Liver (tissue), 9 donors: Measurements from ENCODE around the gene ADGRA3. TPM values are rescaled to one million over a fixed set of nuclear protein-coding genes. Genes with fewer than 3 reads are reported as not detected.

Experiments used
- DNase-seq: peaks from one replicate; pipeline ENCODE4 v3.0.0-alpha.2; 2017; ENCODE audit warnings: low spot score
- H3K27ac ChIP-seq, 2 donors: one replicate each; pipeline ENCODE4 v1.7.0; 2013; ENCODE audit warnings: inconsistent platforms in 2 of 2, low read length in 2 of 2, control low read depth in 1 of 2, low read depth in 1 of 2, mild to moderate bottlenecking in 1 of 2
- H3K27me3 ChIP-seq, 4 donors: one replicate each; pipeline versions ENCODE4 v1.6.1 to v1.7.0; 2013; ENCODE audit warnings: low read length in 3 of 4, inconsistent platforms in 1 of 4, mild to moderate bottlenecking in 1 of 4, moderate library complexity in 1 of 4; ENCODE audit not compliant: control insufficient read depth in 4 of 4, insufficient read depth in 4 of 4
- H3K36me3 ChIP-seq, 4 donors: one replicate each; pipeline versions ENCODE4 v1.6.1 to v1.7.0; 2013; ENCODE audit warnings: low read length in 3 of 4, mild to moderate bottlenecking in 3 of 4, low read depth in 1 of 4, moderate library complexity in 1 of 4; ENCODE audit not compliant: control insufficient read depth in 4 of 4, insufficient read depth in 3 of 4
- H3K4me1 ChIP-seq, 4 donors: one replicate each; pipeline versions ENCODE4 v1.6.1 to v1.7.0; 2013; ENCODE audit warnings: low read length in 3 of 4, mild to moderate bottlenecking in 3 of 4, moderate library complexity in 1 of 4; ENCODE audit not compliant: control insufficient read depth in 4 of 4, insufficient read depth in 4 of 4
- H3K4me3 ChIP-seq, 3 donors: one replicate each; pipeline versions ENCODE4 v1.6.1 to v1.7.0; 2013; ENCODE audit warnings: low read length in 3 of 3, control low read depth in 1 of 3, low read depth in 1 of 3, mild to moderate bottlenecking in 1 of 3
- H3K9ac ChIP-seq, 2 donors: one replicate each; pipeline ENCODE4 v1.7.0; 2013; ENCODE audit warnings: low read length in 2 of 2, mild to moderate bottlenecking in 2 of 2, moderate library complexity in 2 of 2, control low read depth in 1 of 2, low read depth in 1 of 2
- H3K9me3 ChIP-seq, 4 donors: one replicate each; pipeline versions ENCODE4 v1.6.1 to v1.7.0; 2013; ENCODE audit warnings: low read length in 3 of 4; ENCODE audit not compliant: control insufficient read depth in 4 of 4
- ATF3 ChIP-seq: IDR thresholded peaks from 2 replicates; pipeline ENCODE4 v1.6.1; 2016; ENCODE audit warnings: antibody characterized with exemption
- CTCF ChIP-seq: fragments of 150-350 bp; IDR thresholded peaks from 2 replicates; pipeline ENCODE4 v1.5.1; 2017; ENCODE audit warnings: improper control_type of control experiment, low read depth, low read length; ENCODE audit not compliant: missing input control
- EGR1 ChIP-seq, 2 donors: IDR thresholded peaks; 2 replicates each; pipeline ENCODE4 v1.6.1; 2016 to 2018; ENCODE audit warnings: antibody characterized with exemption in 2 of 2, low read depth in 2 of 2
- FOXA1 ChIP-seq: IDR thresholded peaks from 2 replicates; pipeline ENCODE4 v1.6.1; 2016; ENCODE audit warnings: antibody characterized with exemption
- FOXA2 ChIP-seq: IDR thresholded peaks from 2 replicates; pipeline ENCODE4 v1.6.1; 2016; ENCODE audit warnings: antibody characterized with exemption
- GABPA ChIP-seq, 2 donors: IDR thresholded peaks in 1 of 2; conservative IDR thresholded peaks in 1 of 2; 2 replicates each; pipeline ENCODE4 v1.6.1; 2016; ENCODE audit warnings: antibody characterized with exemption in 2 of 2, mild to moderate bottlenecking in 1 of 2, moderate library complexity in 1 of 2
- HNF4A ChIP-seq, 2 donors: conservative IDR thresholded peaks; 2 replicates each; pipeline ENCODE4 v1.6.1; 2016; ENCODE audit warnings: antibody characterized with exemption in 2 of 2, mild to moderate bottlenecking in 2 of 2
- HNF4G ChIP-seq: IDR thresholded peaks from 2 replicates; pipeline ENCODE4 v1.6.1; 2016; ENCODE audit warnings: antibody characterized with exemption
- MAX ChIP-seq: IDR thresholded peaks from 2 replicates; pipeline ENCODE4 v1.6.1; 2016; ENCODE audit warnings: antibody characterized with exemption
- RAD21 ChIP-seq, 2 donors: IDR thresholded peaks; 2 replicates each; pipeline ENCODE4 v1.6.1; 2016; ENCODE audit warnings: antibody characterized with exemption in 2 of 2, mild to moderate bottlenecking in 2 of 2
- REST ChIP-seq: IDR thresholded peaks from 2 replicates; pipeline ENCODE4 v1.6.1; 2016; ENCODE audit warnings: antibody characterized with exemption, mild to moderate bottlenecking
- SP1 ChIP-seq: IDR thresholded peaks from 2 replicates; pipeline ENCODE4 v1.6.1; 2018; ENCODE audit warnings: antibody characterized with exemption, mild to moderate bottlenecking
- WGBS: extraction: QIAGEN DNeasy Blood & Tissue Kit; methylation state at CpG from one replicate; pipeline ENCODE4 v1.1.7; 2013; 5-methylcytosine and 5-hydroxymethylcytosine counted together
- polyA plus RNA-seq, 2 donors: library from polyadenylated mRNA; stranded (reverse) in 1 of 2; unstranded in 1 of 2; fragments of 200-250 nt in 1 of 2; fragments of >200 nt in 1 of 2; fragmentation: Nextera tagmentation in 1 of 2; extraction: Ambion mirVana in 1 of 2; gene quantifications; one replicate each; pipeline versions ENCODE4 v1.2.1 to v1.2.3, GENCODE V29; 2013 to 2015
- total RNA-seq, 2 donors: library from RNA; depleted of rRNA; stranded (reverse); fragments of >200 nt; gene quantifications; one replicate each; pipeline ENCODE4 v1.2.3, GENCODE V29; 2014
- donor health status: healthy.
- donor health status: healthy.
- donor health status: healthy.
- donor health status: healthy.
- donor health status: healthy.

The ADGRA3 gene
- total and polyA plus RNA-seq, 4 donors = 15.2 to 239 (median 32.6) TPM

GRCh38 chr4:22410645-22411247 lies 105.1 kb downstream of the ADGRA3 start:
- H3K4me3 ChIP-seq = no peak overlapping the region
- no peak overlapping the region for H3K9ac ChIP-seq
- H3K36me3 ChIP-seq = peaks cover 0 to 28% (median 21%) of the 10 kb centered on the region in 4 donors
- no peaks in the 10 kb centered on the region for H3K27me3 ChIP-seq
- 88% methylated on average over 1 of the region's 1 CpG for WGBS
- DNase-seq = no peak
- no peaks in the 10 kb centered on the region for H3K4me1 ChIP-seq
- no peaks in the 10 kb centered on the region for H3K9me3 ChIP-seq
- no peak for TF ChIP-seq SP1
- peak; percentile 68 to 72 for TF ChIP-seq RAD21 (IDR thresholded peaks at IDR 0.05)
- TF ChIP-seq HNF4A (conservative IDR thresholded peaks at IDR 0.05) = no peak
- TF ChIP-seq CTCF = peak; percentile 41
- TF ChIP-seq FOXA2 = no peak
- no peak overlapping the region for H3K27ac ChIP-seq

GRCh38 chr4:22408474-22408873 lies 107.4 kb downstream of the ADGRA3 start:
- no peak overlapping the region for H3K9ac ChIP-seq
- peaks cover 0 to 38% (median 30%) of the 10 kb centered on the region in 4 donors for H3K36me3 ChIP-seq
- H3K9me3 ChIP-seq = no peaks in the 10 kb centered on the region
- H3K27ac ChIP-seq = no peak overlapping the region
- WGBS = 82% methylated on average over 1 of the region's 1 CpG
- no peak overlapping the region for H3K4me3 ChIP-seq
- no peak for TF ChIP-seq ATF3
- TF ChIP-seq FOXA1 = no peak
- no peak for TF ChIP-seq CTCF
- no peak for TF ChIP-seq GABPA (IDR thresholded peaks at IDR 0.05 in 1 of 2, conservative IDR thresholded peaks at IDR 0.05 in 1 of 2)
- TF ChIP-seq HNF4G = no peak
- no peak for TF ChIP-seq RAD21 (IDR thresholded peaks at IDR 0.05)
- no peak for TF ChIP-seq MAX
- H3K27me3 ChIP-seq = no peaks in the 10 kb centered on the region
- no peak for DNase-seq
- H3K4me1 ChIP-seq = no peaks in the 10 kb centered on the region

GRCh38 chr4:22407361-22407760 lies 108.5 kb downstream of the ADGRA3 start:
- Histone ChIP-seq H3K36me3 (peaks cover 4 to 39% (median 26%) of the 10 kb centered on the region in 4 donors), H3K9me3 (no peaks in the 10 kb centered on the region)
- TF ChIP-seq EGR1 (IDR thresholded peaks at IDR 0.05; ENCODE audit: low read depth in 2 of 2) (no peak), SP1 (no peak), ATF3 (no peak), HNF4G (no peak), FOXA2 (no peak), REST (no peak)

More at GRCh38 chr4:22407361-22407760, 108.5 kb downstream of the ADGRA3 start:
- Histone ChIP-seq H3K27me3 (no peaks in the 10 kb centered on the region), H3K9ac (no peak overlapping the region), H3K27ac (no peak overlapping the region), H3K4me1 (no peaks in the 10 kb centered on the region), H3K4me3 (no peak overlapping the region)
- no peak for DNase-seq
